ENCODE measurements around the gene GM2A.

The GM2A gene

DNA sequence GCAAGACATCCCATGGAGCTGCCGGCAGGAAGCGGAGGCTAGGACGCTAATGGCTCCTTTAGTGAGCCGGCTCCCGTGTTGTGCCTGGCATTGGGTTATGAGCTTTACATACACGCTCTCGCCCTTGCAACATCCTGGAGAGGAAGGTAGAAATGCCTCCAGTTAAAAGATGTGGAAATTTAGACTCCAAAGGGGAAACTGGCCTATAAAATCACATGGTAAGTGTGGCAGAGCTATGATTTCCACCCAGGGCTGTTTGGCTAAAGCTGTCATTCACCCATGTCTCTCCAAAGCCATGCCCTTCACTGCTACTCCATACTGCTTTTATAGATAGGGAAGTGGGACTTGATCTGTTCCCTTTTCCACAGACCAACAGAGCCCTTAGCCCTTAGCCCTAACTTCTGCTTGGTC lies 5.2 kb downstream of the GM2A start:
- DNase-seq (ENCODE audit: extremely low spot score), result no peak
- TF ChIP-seq, protein P1, sequence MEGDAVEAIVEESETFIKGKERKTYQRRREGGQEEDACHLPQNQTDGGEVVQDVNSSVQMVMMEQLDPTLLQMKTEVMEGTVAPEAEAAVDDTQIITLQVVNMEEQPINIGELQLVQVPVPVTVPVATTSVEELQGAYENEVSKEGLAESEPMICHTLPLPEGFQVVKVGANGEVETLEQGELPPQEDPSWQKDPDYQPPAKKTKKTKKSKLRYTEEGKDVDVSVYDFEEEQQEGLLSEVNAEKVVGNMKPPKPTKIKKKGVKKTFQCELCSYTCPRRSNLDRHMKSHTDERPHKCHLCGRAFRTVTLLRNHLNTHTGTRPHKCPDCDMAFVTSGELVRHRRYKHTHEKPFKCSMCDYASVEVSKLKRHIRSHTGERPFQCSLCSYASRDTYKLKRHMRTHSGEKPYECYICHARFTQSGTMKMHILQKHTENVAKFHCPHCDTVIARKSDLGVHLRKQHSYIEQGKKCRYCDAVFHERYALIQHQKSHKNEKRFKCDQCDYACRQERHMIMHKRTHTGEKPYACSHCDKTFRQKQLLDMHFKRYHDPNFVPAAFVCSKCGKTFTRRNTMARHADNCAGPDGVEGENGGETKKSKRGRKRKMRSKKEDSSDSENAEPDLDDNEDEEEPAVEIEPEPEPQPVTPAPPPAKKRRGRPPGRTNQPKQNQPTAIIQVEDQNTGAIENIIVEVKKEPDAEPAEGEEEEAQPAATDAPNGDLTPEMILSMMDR (IDR thresholded peaks at IDR 0.05; ENCODE audit: control extremely low read depth, extremely low read depth, low read depth, missing control alignments), result no peak
- POLR2A ChIA-PET, result interaction anchor here (0.7 kb wide), 1 partner anchor 47 kb away, joined by 6 read pairs; no protein-coding TSS in a partner anchor
- CTCF ChIA-PET, result interaction anchor here (0.7 to 2.8 kb wide), 7 partner anchors 11 to 190 kb away, joined by 3 to 12 read pairs (median 3); partner anchors contain the start of gene SLC36A1

DNA sequence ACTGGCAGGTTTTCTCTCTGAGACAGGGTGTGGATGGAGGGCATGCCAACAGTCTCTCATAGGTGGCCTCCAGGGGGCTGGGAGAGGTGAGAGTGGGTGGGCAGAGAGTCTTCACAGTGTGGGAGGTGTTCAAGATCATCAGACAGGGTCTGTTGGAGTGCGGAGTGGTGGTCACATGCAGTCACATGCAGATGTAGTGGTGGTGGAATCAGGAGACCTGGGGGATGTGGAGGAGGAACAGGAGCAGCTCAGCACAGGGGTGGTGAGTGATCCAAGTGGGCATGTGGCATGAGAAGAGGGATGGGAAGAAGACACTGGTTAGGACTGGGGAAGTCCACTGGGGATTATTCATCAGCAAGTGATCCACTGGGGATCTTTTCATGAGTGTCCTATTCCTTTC lies 5.8 kb downstream of the GM2A start:
- TF ChIP-seq, protein P1 (IDR thresholded peaks at IDR 0.05; ENCODE audit: control extremely low read depth, extremely low read depth, low read depth, missing control alignments), result no peak
- POLR2A ChIA-PET, result interaction anchor here (0.7 kb wide), 1 partner anchor 47 kb away, joined by 6 read pairs; no protein-coding TSS in a partner anchor
- CTCF ChIA-PET, result interaction anchor here (0.9 to 2.8 kb wide), 3 partner anchors 10 to 21 kb away, joined by 3 to 12 read pairs (median 3); no protein-coding TSS in a partner anchor

DNA sequence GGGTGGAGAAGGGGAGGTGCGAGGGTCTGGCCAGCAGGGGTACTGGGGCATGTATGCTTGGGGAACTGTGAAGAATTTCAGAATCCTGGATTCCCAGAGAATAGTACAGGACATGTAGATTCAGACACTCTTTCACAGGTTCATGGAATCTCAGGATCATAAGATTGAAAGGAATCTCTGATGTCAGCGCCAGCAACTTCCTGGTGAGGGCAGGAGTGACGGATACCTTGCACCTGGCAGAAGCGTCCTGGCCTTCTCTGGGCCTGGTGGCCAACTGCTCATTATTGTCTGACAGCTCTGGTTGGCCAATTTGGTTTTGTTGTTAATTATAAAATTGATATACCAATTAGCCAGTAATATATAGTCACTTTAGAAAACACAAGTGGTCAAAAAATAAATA lies 6.9 kb downstream of the GM2A start:
- POLR2A ChIA-PET, result no interaction called here
- TF ChIP-seq, protein P1 (IDR thresholded peaks at IDR 0.05; ENCODE audit: control extremely low read depth, extremely low read depth, low read depth, missing control alignments), result no peak
- CTCF ChIA-PET, result interaction anchor here (0.8 to 1.1 kb wide), 2 partner anchors 9 to 209 kb away, joined by 3 read pairs; no protein-coding TSS in a partner anchor
- no peak for DNase-seq (ENCODE audit: extremely low spot score)

More for the DNA sequence above, 5.8 kb downstream of the GM2A start:
- DNase-seq (ENCODE audit: extremely low spot score), result no peak

DNA sequence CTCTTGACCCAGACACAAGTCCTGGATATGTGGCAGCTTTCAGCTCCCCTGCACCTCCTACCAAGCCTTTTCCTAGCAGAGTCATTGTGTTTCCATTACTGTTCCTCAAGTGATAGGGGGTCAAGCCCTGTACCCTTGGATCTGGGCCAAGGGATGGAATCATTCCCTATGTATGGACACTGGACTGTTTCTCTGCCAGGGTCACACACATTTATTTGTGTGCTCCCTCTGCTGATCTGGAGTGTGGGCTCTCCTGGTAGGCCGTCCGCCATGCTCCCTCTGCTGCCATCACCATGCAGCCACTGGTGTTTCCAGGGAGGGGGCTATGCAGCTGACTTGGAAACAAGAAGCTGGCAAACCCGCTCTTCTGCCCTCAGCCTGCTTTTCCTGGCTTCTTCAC lies 9.5 kb downstream of the GM2A start:
- ChIA-PET CTCF (interaction anchor here (0.7 to 1.7 kb wide), 5 partner anchors 15 to 390 kb away, joined by 3 to 4 read pairs (median 3); no protein-coding TSS in a partner anchor), POLR2A (no interaction called here)

DNA sequence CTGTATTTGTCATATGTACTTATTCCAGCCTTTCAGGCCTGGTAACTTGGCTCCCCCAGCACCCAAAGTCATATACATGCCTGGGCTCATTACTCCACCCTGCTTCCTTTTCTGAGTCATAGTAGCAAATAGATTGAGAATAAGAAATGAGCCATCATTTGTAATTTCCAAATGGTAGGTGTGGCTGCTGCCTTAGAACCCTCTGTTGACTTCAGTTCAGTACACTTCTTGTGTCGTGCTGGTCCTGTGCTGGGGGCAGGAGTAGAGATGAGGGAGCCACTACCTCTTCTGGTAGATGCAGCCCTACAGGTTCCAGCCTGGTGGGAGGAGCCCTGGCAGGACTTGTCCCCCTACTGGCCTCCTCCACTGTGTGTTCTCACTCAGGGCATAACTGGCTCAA lies 11.1 kb downstream of the GM2A start:
- no peak for DNase-seq (ENCODE audit: extremely low spot score)
- TF ChIP-seq, protein P1 (IDR thresholded peaks at IDR 0.05; ENCODE audit: control extremely low read depth, extremely low read depth, low read depth, missing control alignments), result no peak
- ChIA-PET CTCF (interaction anchor here (0.9 to 1.3 kb wide), 4 partner anchors 10 to 52 kb away, joined by 3 to 4 read pairs (median 4); no protein-coding TSS in a partner anchor), POLR2A (no interaction called here)

More for the DNA sequence above, 9.5 kb downstream of the GM2A start:
- TF ChIP-seq, protein P1 (IDR thresholded peaks at IDR 0.05; ENCODE audit: control extremely low read depth, extremely low read depth, low read depth, missing control alignments), result no peak
- DNase-seq (ENCODE audit: extremely low spot score), result no peak

DNA sequence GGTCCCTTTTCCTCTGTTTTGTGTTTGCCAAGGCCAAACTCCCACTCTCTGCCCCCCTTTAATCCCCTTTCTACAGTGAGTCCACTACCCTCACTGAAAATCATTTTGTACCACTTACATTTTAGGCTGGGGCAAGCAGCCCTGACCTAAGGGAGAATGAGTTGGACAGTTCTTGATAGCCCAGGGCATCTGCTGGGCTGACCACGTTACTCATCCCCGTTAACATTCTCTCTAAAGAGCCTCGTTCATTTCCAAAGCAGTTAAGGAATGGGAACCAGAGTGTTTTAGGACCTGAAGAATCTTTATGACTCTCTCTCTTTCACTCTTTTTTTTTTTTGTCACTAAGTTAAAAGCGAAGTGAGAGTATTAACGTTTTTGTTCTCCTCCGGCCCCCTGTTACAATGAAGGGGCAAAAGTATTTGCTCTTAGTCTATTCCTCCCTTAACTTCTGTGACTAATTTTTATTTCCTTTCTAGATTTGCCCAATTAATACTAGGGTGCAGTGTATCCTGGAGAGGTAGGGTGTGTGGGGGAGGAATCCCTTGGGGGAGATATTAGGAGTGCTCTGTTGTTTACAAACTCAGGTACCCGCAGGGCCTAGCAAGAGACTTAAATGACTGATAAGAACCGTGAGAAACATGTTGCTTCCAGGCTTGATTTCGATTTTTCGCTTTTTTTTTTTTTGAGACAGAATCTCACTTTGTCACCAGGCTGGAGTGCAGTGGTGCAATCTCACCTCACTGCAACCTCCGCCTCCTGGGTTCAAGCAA lies 14.7 kb downstream of the GM2A start:
- CTCF ChIA-PET, result no interaction called here
- DNase-seq (ENCODE audit: extremely low spot score), result no peak
- POLR2A ChIA-PET, result interaction anchor here (0.6 kb wide), 1 partner anchor 56 kb away, joined by 14 read pairs; no protein-coding TSS in a partner anchor
- TF ChIP-seq, protein P1 (IDR thresholded peaks at IDR 0.05; ENCODE audit: control extremely low read depth, extremely low read depth, low read depth, missing control alignments), result no peak
